SU-DHL-6 (cell line): ENCODE measurements around the gene NHLRC2.
A peak's percentile ranks its signal among the peaks of the same experiment; 100 is the strongest.

Experiments used
- H2AFZ ChIP-seq: fragments of 200-600 bp; sonication (generic); 2 replicates; pipeline ENCODE4 v1.6.1; 2014; ENCODE audit warnings: low read depth, mild to moderate bottlenecking, moderate library complexity, mixed read lengths, antibody characterized with exemption, low read length; ENCODE audit not compliant: severe bottlenecking
- H3F3A ChIP-seq: fragments of 200-600 bp; shearing (Covaris generic); 2 replicates; pipeline ENCODE4 v1.6.0; 2016; ENCODE audit warnings: antibody characterized with exemption, mild to moderate bottlenecking; ENCODE audit not compliant: insufficient read depth
- H3K27ac ChIP-seq: fragments of 200-600 bp; sonication (generic); 2 replicates; pipeline ENCODE4 v1.5.1; 2016; ENCODE audit warnings: low read depth, mild to moderate bottlenecking, low read length, moderate library complexity, mixed read lengths
- H3K27me3 ChIP-seq: fragments of 200-600 bp; sonication (generic), shearing (Covaris generic); 2 replicates; pipeline ENCODE4 v1.6.0; 2014; ENCODE audit warnings: mild to moderate bottlenecking, low read length
- H3K36me3 ChIP-seq: fragments of 200-600 bp; sonication (generic); 2 replicates; pipeline ENCODE4 v1.6.1; 2014; ENCODE audit warnings: mild to moderate bottlenecking, low read length, mixed read lengths
- H3K4me2 ChIP-seq: fragments of 300-600, 200-600 bp; shearing (Covaris generic), sonication (generic); 2 replicates; pipeline ENCODE4 v1.6.0; 2014; ENCODE audit warnings: low read length, low read depth, mild to moderate bottlenecking; ENCODE audit not compliant: poor library complexity, severe bottlenecking
- H3K4me3 ChIP-seq: fragments of 200-600 bp; sonication (generic); 2 replicates; pipeline ENCODE4 v1.5.1; 2014; ENCODE audit warnings: antibody characterized with exemption, low read length, mild to moderate bottlenecking, mixed read lengths; ENCODE audit not compliant: insufficient read depth, poor library complexity, severe bottlenecking
- H3K79me2 ChIP-seq: fragments of 200-600 bp; sonication (generic); 2 replicates; pipeline ENCODE4 v1.6.1; 2014; ENCODE audit warnings: mild to moderate bottlenecking, low read length, moderate library complexity; ENCODE audit not compliant: insufficient read depth
- H3K9ac ChIP-seq: fragments of 200-600 bp; sonication (generic); 2 replicates; pipeline ENCODE4 v1.7.0; 2014; ENCODE audit warnings: mild to moderate bottlenecking, low read length
- H3K9me2 ChIP-seq: fragments of 200-600 bp; sonication (generic); replicated peaks from 2 replicates; pipeline ENCODE4 v1.6.1; 2014; ENCODE audit warnings: low read length; ENCODE audit not compliant: insufficient read depth
- H3K9me3 ChIP-seq: fragments of 200-600 bp; sonication (generic); 2 replicates; pipeline ENCODE4 v1.6.1; 2014; ENCODE audit warnings: low read length, mixed read lengths; ENCODE audit not compliant: insufficient read depth
- H4K20me1 ChIP-seq: fragments of 200-600 bp; sonication (generic); 2 replicates; pipeline ENCODE4 v1.6.1; 2014; ENCODE audit warnings: low read depth, mild to moderate bottlenecking, antibody characterized with exemption, low read length, moderate library complexity, mixed read lengths
- EZH2phosphoT487 ChIP-seq: fragments of 200-600 bp; sonication (generic), shearing (Covaris generic); conservative IDR thresholded peaks from 2 replicates; pipeline ENCODE4 v1.6.1; 2018; ENCODE audit warnings: mild to moderate bottlenecking, antibody characterized with exemption, low read length, moderate library complexity, mixed read lengths
- TF ChIP-seq, protein P1 (sequence below): fragments of 200-600 bp; sonication (generic); IDR thresholded peaks from one replicate; pipeline ENCODE4 v1.5.1; 2017; ENCODE audit warnings: antibody characterized with exemption, mild to moderate bottlenecking, low read length, moderate library complexity; ENCODE audit not compliant: insufficient read depth, poor library complexity, severe bottlenecking

NHLRC2 gene

DNA sequence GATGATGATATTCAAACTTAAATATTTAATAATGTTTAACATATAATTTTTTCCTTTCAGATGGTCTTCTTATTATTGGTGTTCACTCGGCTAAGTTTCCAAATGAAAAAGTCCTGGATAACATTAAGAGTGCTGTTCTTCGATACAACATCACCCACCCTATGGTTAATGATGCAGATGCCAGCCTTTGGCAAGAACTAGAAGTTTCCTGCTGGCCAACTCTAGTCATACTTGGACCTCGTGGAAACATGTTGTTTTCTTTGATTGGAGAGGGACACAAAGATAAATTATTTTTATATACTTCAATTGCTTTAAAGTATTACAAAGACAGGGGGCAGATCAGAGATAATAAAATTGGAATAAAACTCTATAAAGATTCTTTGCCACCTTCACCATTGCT is 22.0 kb downstream of the NHLRC2 start:
- Histone ChIP-seq H3K27me3 (no peaks in the 10 kb centered on the region), H3K9me3 (no peaks in the 10 kb centered on the region), H3K36me3 (peaks cover 24% of the 10 kb centered on the region), H4K20me1 (no peaks in the 10 kb centered on the region), H3K4me3 (no peak overlapping the region), H3K4me2 (peak overlapping the region; percentile 17), H3K27ac (no peak overlapping the region), H2AFZ (no peak overlapping the region), H3K9me2 (no peaks in the 10 kb centered on the region), H3F3A (0 out of 2 replicates have a peak, but pooled peaks cover 3% of the 10 kb centered on the region), H3K79me2 (peaks cover 20% of the 10 kb centered on the region), H3K9ac (no peak overlapping the region)
- TF ChIP-seq EZH2phosphoT487 = no peak
- TF ChIP-seq, protein P1, sequence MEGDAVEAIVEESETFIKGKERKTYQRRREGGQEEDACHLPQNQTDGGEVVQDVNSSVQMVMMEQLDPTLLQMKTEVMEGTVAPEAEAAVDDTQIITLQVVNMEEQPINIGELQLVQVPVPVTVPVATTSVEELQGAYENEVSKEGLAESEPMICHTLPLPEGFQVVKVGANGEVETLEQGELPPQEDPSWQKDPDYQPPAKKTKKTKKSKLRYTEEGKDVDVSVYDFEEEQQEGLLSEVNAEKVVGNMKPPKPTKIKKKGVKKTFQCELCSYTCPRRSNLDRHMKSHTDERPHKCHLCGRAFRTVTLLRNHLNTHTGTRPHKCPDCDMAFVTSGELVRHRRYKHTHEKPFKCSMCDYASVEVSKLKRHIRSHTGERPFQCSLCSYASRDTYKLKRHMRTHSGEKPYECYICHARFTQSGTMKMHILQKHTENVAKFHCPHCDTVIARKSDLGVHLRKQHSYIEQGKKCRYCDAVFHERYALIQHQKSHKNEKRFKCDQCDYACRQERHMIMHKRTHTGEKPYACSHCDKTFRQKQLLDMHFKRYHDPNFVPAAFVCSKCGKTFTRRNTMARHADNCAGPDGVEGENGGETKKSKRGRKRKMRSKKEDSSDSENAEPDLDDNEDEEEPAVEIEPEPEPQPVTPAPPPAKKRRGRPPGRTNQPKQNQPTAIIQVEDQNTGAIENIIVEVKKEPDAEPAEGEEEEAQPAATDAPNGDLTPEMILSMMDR = no peak

DNA sequence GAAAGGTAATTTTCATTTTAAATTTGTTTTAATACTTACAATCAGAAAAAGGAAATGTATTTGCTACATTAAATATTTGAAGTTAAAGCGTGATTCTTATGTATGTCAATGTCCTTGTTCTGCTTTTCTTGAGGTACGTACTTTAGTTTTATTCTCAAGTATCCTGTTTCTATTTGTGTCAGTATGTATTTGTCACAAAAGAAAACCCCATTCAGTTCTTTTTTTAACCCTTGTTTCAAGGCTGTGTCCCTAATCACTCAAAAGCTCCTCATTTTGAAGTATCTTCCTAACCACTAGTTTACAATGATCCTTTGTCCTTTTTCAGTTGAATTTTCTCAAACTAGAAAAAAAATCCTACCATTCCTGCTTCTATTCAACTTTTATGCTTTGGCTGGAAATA is 25.2 kb downstream of the NHLRC2 start:
- TF ChIP-seq, protein P1 = no peak
- Histone ChIP-seq H3K36me3 (peaks cover 46% of the 10 kb centered on the region), H3K9me3 (no peaks in the 10 kb centered on the region), H3K4me3 (no peak overlapping the region), H2AFZ (no peak overlapping the region), H3F3A (no peaks in the 10 kb centered on the region), H3K27me3 (no peaks in the 10 kb centered on the region), H3K9ac (no peak overlapping the region), H4K20me1 (no peaks in the 10 kb centered on the region), H3K4me2 (peak overlapping the region; percentile 36), H3K9me2 (no peaks in the 10 kb centered on the region), H3K27ac (no peak overlapping the region), H3K79me2 (peaks cover 7% of the 10 kb centered on the region)

DNA sequence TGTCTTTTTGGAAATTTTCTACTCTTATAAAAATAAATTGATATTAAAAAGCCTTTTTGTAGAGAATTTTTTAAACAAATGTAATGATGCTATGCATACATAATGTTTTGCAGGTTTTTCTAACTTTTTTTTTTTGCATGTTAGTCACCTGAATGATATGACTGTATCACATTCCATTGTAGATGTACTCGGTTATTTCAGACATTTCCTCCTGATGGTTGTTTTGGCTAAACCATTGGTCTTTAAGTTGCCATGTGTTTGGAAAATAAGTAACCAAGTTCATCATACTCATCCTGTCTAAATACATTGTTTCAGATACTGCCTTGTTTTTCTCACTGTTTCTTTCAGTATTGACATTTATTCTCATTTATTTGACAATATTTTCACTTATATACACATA is 25.8 kb downstream of the NHLRC2 start:
- no peaks in the 10 kb centered on the region for H3K9me2 ChIP-seq
- no peak overlapping the region for H3K9ac ChIP-seq
- peaks cover 6% of the 10 kb centered on the region for H3K79me2 ChIP-seq
- no peaks in the 10 kb centered on the region for H4K20me1 ChIP-seq
- no peak for TF ChIP-seq EZH2phosphoT487
- TF ChIP-seq, protein P1 = no peak
- H3F3A ChIP-seq = no peaks in the 10 kb centered on the region
- no peak overlapping the region for H3K27ac ChIP-seq
- H2AFZ ChIP-seq = no peak overlapping the region
- no peaks in the 10 kb centered on the region for H3K9me3 ChIP-seq
- peaks cover 52% of the 10 kb centered on the region for H3K36me3 ChIP-seq
- no peaks in the 10 kb centered on the region for H3K27me3 ChIP-seq
- no peak overlapping the region for H3K4me3 ChIP-seq
- peak overlapping the region; percentile 36 for H3K4me2 ChIP-seq

DNA sequence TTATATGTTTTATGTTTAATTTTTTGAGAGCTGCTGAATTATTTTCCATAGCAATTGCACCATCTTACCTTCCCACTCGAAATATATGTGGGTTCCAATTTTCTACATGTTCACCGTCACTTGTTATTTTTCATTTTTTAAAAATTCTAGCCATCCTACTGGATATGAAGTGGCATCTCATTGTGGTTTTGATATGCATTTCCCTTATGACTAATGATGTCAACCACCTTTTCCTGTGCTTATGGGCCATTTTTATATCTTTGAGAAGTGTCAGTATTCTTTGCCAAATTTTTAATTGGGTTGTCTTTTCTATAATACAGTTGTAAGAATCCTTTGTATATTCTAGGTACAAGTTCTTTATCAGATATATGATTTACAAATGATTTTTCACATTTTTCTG is 27.8 kb downstream of the NHLRC2 start:
- Histone ChIP-seq H3K9me2 (no peaks in the 10 kb centered on the region), H3K4me3 (no peak overlapping the region), H4K20me1 (no peaks in the 10 kb centered on the region), H3K79me2 (no peaks in the 10 kb centered on the region), H3K4me2 (no peak overlapping the region), H3K27me3 (no peaks in the 10 kb centered on the region), H3K9me3 (no peaks in the 10 kb centered on the region), H3K27ac (no peak overlapping the region), H3K9ac (no peak overlapping the region), H3K36me3 (peaks cover 60% of the 10 kb centered on the region), H3F3A (no peaks in the 10 kb centered on the region), H2AFZ (no peak overlapping the region)
- TF ChIP-seq, protein P1 = no peak
- no peak for TF ChIP-seq EZH2phosphoT487
